Smooth muscle cell (in vitro differentiated cells): ENCODE data around the gene NTRK3. TPM values are rescaled to one million over a fixed set of nuclear protein-coding genes. Genes with fewer than 3 reads are reported as not detected.
A peak's percentile ranks its signal among the peaks of the same experiment; 100 is the strongest.

ENCODE experiments used
- DNase-seq: peaks from one replicate; lab custom pipeline; 2025; ENCODE audit not compliant: unreplicated experiment; lab: John Stamatoyannopoulos, UW
- H2AFZ ChIP-seq: fragments of 200-600 bp; sonication (generic); 2 replicates; pipeline ENCODE4 v1.6.0; 2016; ENCODE audit warnings: antibody characterized with exemption, low read depth, mild to moderate bottlenecking
- H3F3A ChIP-seq: fragments of 200-600 bp; sonication (generic); 2 replicates; pipeline ENCODE4 v1.6.0; 2017; ENCODE audit warnings: antibody characterized with exemption, low read depth
- H3K27ac ChIP-seq: fragments of 200-600 bp; sonication (generic); 2 replicates; pipeline ENCODE4 v1.5.1; 2016; ENCODE audit warnings: low read depth, mild to moderate bottlenecking
- H3K27me3 ChIP-seq: fragments of 200-600 bp; sonication (generic); 2 replicates; pipeline ENCODE4 v1.6.1; 2016; ENCODE audit warnings: low read depth, mild to moderate bottlenecking
- H3K36me3 ChIP-seq: fragments of 200-600 bp; sonication (generic); 2 replicates; pipeline ENCODE4 v1.5.1; 2016; ENCODE audit warnings: low read depth
- H3K4me1 ChIP-seq: fragments of 200-600 bp; sonication (generic); 2 replicates; pipeline ENCODE4 v1.5.1; 2016; ENCODE audit warnings: low read depth
- H3K4me2 ChIP-seq: fragments of 200-600 bp; sonication (generic); 2 replicates; pipeline ENCODE4 v1.6.0; 2016; ENCODE audit warnings: mild to moderate bottlenecking
- H3K4me3 ChIP-seq: fragments of 200-600 bp; sonication (generic); 2 replicates; pipeline ENCODE4 v1.5.1; 2016; ENCODE audit warnings: mild to moderate bottlenecking
- H3K79me2 ChIP-seq: fragments of 200-600 bp; sonication (generic); 2 replicates; pipeline ENCODE4 v1.6.0; 2016; ENCODE audit warnings: low read depth, mild to moderate bottlenecking
- H3K9ac ChIP-seq: fragments of 200-600 bp; sonication (generic); 2 replicates; pipeline ENCODE4 v1.6.0; 2016; ENCODE audit warnings: low read depth
- H3K9me3 ChIP-seq: fragments of 200-600 bp; sonication (generic); replicated peaks from 2 replicates; pipeline ENCODE4 v1.5.1; 2016; ENCODE audit warnings: low read depth
- H4K20me1 ChIP-seq: fragments of 200-600 bp; sonication (generic); 2 replicates; pipeline ENCODE4 v1.6.0; 2016; ENCODE audit warnings: low read depth
- CTCF ChIP-seq: fragments of 200-600 bp; sonication (generic); IDR thresholded peaks from 2 replicates; pipeline ENCODE4 v1.5.1; 2017; ENCODE audit warnings: borderline replicate concordance, mild to moderate bottlenecking, antibody characterized with exemption; ENCODE audit not compliant: insufficient read depth, poor library complexity, severe bottlenecking
- WGBS: methylation state at CpG from one replicate; pipeline ENCODE4 v1.1.7; 2016; ENCODE audit warnings: low lambda C conversion rate; 5-methylcytosine and 5-hydroxymethylcytosine counted together
- polyA plus RNA-seq: library from polyadenylated mRNA; unstranded; fragments of >200 nt; fragmentation: Nextera tagmentation; extraction: Ambion mirVana; gene quantifications from 2 replicates; pipeline ENCODE4 v1.2.1, GENCODE V29; 2016
- total RNA-seq: library from RNA; depleted of rRNA; stranded (reverse); fragments of >200 nt; gene quantifications from 2 replicates; pipeline ENCODE4 v1.2.3, GENCODE V29; 2014

NTRK3 gene
- total and polyA plus RNA-seq, 2 experiments from 2014 or later: 3.3 to 3.5 TPM

- Histone ChIP-seq H3F3A (no peaks in the 10 kb centered on the region), H4K20me1 (no peaks in the 10 kb centered on the region), H3K9ac (no peak overlapping the region), H3K36me3 (no peaks in the 10 kb centered on the region), H2AFZ (no peak overlapping the region), H3K27me3 (peaks cover 4% of the 10 kb centered on the region), H3K27ac (peak overlapping the region; percentile 44), H3K4me1 (no peaks in the 10 kb centered on the region), H3K9me3 (no peaks in the 10 kb centered on the region), H3K79me2 (no peaks in the 10 kb centered on the region), H3K4me3 (no peak overlapping the region), H3K4me2 (peak overlapping the region; percentile 70)
- WGBS: 24% methylated on average over 10 of the region's 10 CpGs
- no peak for DNase-seq
- no peak for TF ChIP-seq CTCF
Observed at GRCh38 chr15:88098361-88098760, 158.2 kb downstream of the NTRK3 start.

DNA sequence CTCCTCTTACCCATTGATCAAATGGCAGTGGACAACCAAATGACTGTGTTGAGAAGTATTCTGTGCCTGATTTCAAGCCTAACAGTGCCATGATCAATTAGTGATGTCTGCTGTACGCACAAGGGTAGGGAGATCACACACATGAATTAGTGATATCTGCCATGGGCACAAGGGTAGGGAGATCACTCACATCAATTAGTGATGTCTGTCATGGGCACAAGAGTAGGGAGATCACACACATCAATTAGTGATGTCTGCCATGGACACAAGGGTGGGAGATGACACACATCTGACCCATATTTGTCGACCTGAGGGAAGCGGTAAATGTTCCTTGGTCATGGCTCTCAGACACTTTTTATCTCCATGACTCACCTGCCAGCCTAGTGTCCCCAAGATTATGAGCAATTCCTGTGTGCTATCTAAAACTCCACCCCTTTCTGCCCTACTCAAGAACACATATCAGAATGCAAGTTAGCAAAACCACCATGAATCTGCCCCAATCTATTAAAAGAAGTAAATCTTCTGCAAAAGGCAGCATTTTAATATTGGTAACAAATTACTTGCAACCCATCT, 165.0 kb downstream of the NTRK3 start:
- no peak overlapping the region for H2AFZ ChIP-seq
- no peaks in the 10 kb centered on the region for H3K4me1 ChIP-seq
- no peaks in the 10 kb centered on the region for H3K36me3 ChIP-seq
- no peak overlapping the region for H3K9ac ChIP-seq
- no peak for TF ChIP-seq CTCF
- H3K27me3 ChIP-seq: no peaks in the 10 kb centered on the region
- no peaks in the 10 kb centered on the region for H3K9me3 ChIP-seq
- no peak overlapping the region for H3K4me3 ChIP-seq
- no peaks in the 10 kb centered on the region for H3F3A ChIP-seq
- DNase-seq: no peak
- 66% methylated on average over 3 of the region's 3 CpGs for WGBS
- no peak overlapping the region for H3K27ac ChIP-seq
- no peaks in the 10 kb centered on the region for H3K79me2 ChIP-seq
- H3K4me2 ChIP-seq: no peak overlapping the region
- no peaks in the 10 kb centered on the region for H4K20me1 ChIP-seq

DNA sequence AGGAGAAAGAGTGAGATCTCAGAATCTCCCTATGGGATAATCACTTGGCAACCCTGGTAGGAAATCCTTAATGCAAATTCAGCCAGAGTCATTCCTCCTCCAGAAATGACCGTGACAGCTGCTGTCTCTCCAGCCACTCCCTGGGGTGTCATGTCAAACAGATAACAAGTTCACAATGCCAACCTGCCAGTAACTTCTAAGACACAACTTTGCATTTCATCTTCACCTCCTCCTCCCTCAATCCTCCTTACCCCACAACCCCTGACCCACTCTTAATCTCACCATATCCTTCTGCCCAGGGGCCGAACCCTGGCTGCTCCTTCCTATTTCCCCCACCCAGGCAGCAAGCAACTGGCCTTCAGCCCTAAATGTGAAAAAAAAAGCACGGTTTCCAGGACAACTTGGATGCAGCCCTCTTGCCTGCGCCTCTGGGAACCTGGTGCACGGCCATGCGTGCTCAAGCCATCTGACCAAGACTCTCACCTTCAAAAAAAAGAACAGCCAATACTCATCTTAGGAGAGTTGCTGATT, 166.0 kb downstream of the NTRK3 start:
- Histone ChIP-seq H3K4me2 (no peak overlapping the region), H3K9me3 (no peaks in the 10 kb centered on the region), H3F3A (no peaks in the 10 kb centered on the region), H2AFZ (no peak overlapping the region), H3K27me3 (no peaks in the 10 kb centered on the region), H3K27ac (no peak overlapping the region), H3K36me3 (no peaks in the 10 kb centered on the region), H3K9ac (no peak overlapping the region), H4K20me1 (no peaks in the 10 kb centered on the region), H3K4me3 (no peak overlapping the region), H3K4me1 (no peaks in the 10 kb centered on the region), H3K79me2 (no peaks in the 10 kb centered on the region)
- DNase-seq: no peak
- no peak for TF ChIP-seq CTCF
- 69% methylated on average over 6 of the region's 6 CpGs for WGBS

GRCh38 chr15:88089731-88090130, 166.8 kb downstream of the NTRK3 start:
- Histone ChIP-seq H3F3A (no peaks in the 10 kb centered on the region), H3K9me3 (no peaks in the 10 kb centered on the region), H3K4me1 (no peaks in the 10 kb centered on the region), H3K27ac (no peak overlapping the region), H3K27me3 (no peaks in the 10 kb centered on the region), H3K4me2 (no peak overlapping the region), H3K4me3 (no peak overlapping the region), H2AFZ (no peak overlapping the region), H3K79me2 (no peaks in the 10 kb centered on the region), H4K20me1 (no peaks in the 10 kb centered on the region), H3K9ac (no peak overlapping the region), H3K36me3 (no peaks in the 10 kb centered on the region)
- no peak for DNase-seq
- no peak for TF ChIP-seq CTCF
- WGBS: 81% methylated on average over 4 of the region's 4 CpGs
